MCF 10A (cell line): ENCODE results near the gene RND2. TPM values are rescaled to one million over a fixed set of nuclear protein-coding genes. Genes with fewer than 3 reads are reported as not detected.

Experiments
- BruUV-seq: library from RNA; stranded (reverse); fragments of 400-500 nt; replicated peaks from 2 replicates; lab custom pipeline; 2021; lab: Mats Ljungman, UMichigan
- CTCF ChIA-PET: fragments of 300-600 bp; sonication (Branson Sonifier 250); formaldehyde crosslinking; extraction: SDS; loops from one replicate; lab custom pipeline; 2021; ENCODE audit warnings: antibody characterized with exemption, inconsistent platforms; lab: Yijun Ruan, JAX
- POLR2A ChIA-PET: fragments of 300-600, 350-650 bp; sonication (Branson Sonifier 250); formaldehyde crosslinking; extraction: SDS; loops from one replicate; lab custom pipeline; 2020; ENCODE audit warnings: antibody characterized with exemption, inconsistent platforms; lab: Yijun Ruan, JAX
- DNase-seq: peaks from one replicate; pipeline ENCODE4 v3.0.0-alpha.2; 2018; ENCODE audit not compliant: unreplicated experiment
- H3K27ac Mint-ChIP-seq: one replicate; pipeline ENCODE4 v1.8.0; 2022; ENCODE audit warnings: mild to moderate bottlenecking, low read depth, mixed read lengths; ENCODE audit not compliant: unreplicated experiment
- H3K27me3 Mint-ChIP-seq: one replicate; pipeline ENCODE4 v1.8.0; 2022; ENCODE audit warnings: mixed read lengths; ENCODE audit not compliant: insufficient read depth, unreplicated experiment
- H3K36me3 Mint-ChIP-seq: one replicate; pipeline ENCODE4 v1.8.0; 2022; ENCODE audit warnings: mild to moderate bottlenecking, moderate library complexity, mixed read lengths; ENCODE audit not compliant: insufficient read depth, unreplicated experiment
- H3K4me1 Mint-ChIP-seq: one replicate; pipeline ENCODE4 v1.8.0; 2022; ENCODE audit warnings: mixed read lengths; ENCODE audit not compliant: insufficient read depth, unreplicated experiment
- H3K4me3 Mint-ChIP-seq: one replicate; pipeline ENCODE4 v1.8.0; 2022; ENCODE audit warnings: mild to moderate bottlenecking, moderate library complexity, mixed read lengths; ENCODE audit not compliant: unreplicated experiment
- H3K9me3 Mint-ChIP-seq: one replicate; pipeline ENCODE4 v1.8.0; 2022; ENCODE audit warnings: mixed read lengths; ENCODE audit not compliant: unreplicated experiment
- CTCF ChIP-seq: fragments of 200-600 bp; IDR thresholded peaks from one replicate; pipeline ENCODE4 v1.8.0; 2022; ENCODE audit warnings: antibody characterized with exemption, mild to moderate bottlenecking; ENCODE audit not compliant: unreplicated experiment
- intact Hi-C: fragments of 100-400 bp; cut with micrococcal nuclease; formaldehyde crosslinking; loops from 2 replicates; pipeline ENCODE4 v1.14.1; 2022
- total RNA-seq: library from RNA; stranded (reverse); gene quantifications from 2 replicates; pipeline ENCODE4 v1.2.3, GENCODE V29; 2022

RND2 gene
- total RNA-seq, 1 experiment from 2014 or later, result 0.16 TPM

- Mint-ChIP-seq H3K27ac (no peak overlapping the region), H3K36me3 (peaks cover 22% of the 10 kb centered on the region), H3K4me3 (no peak overlapping the region), H3K4me1 (peaks cover 6% of the 10 kb centered on the region), H3K27me3 (no peaks in the 10 kb centered on the region), H3K9me3 (no peaks in the 10 kb centered on the region)
- no peak for TF ChIP-seq CTCF
- intact Hi-C loops, result no loop called here
- ChIA-PET CTCF (interaction anchor here (0.6 kb wide), 1 partner anchor 13 kb away, joined by 4 read pairs; no protein-coding TSS in a partner anchor), POLR2A (interaction anchor here (0.7 to 4.1 kb wide), 4 partner anchors 10 to 574 kb away, joined by 3 to 25 read pairs (median 10); partner anchors contain the start of genes RPL27 and VAT1)
- BruUV-seq, result no TSS peak
- no peak for DNase-seq
These were observed 14.2 kb upstream of the RND2 start for GRCh38 chr17:43010667-43011308.

GRCh38 chr17:43011728-43012472, 13.1 kb upstream of the RND2 start:
- peaks cover 6% of the 10 kb centered on the region for H3K4me1 Mint-ChIP-seq
- H3K4me3 Mint-ChIP-seq, result no peak overlapping the region
- no peak for TF ChIP-seq CTCF
- no peaks in the 10 kb centered on the region for H3K9me3 Mint-ChIP-seq
- ChIA-PET CTCF (interaction anchor here (0.6 kb wide), 1 partner anchor 116 kb away, joined by 3 read pairs; no protein-coding TSS in a partner anchor), POLR2A (interaction anchor here (1.5 to 4.1 kb wide), 4 partner anchors 10 to 13 kb away, joined by 5 to 25 read pairs (median 10); partner anchors contain the start of genes RPL27 and VAT1)
- no peak overlapping the region for H3K27ac Mint-ChIP-seq
- no peak for DNase-seq
- intact Hi-C loops, result no loop called here
- no TSS peak for BruUV-seq
- H3K27me3 Mint-ChIP-seq, result no peaks in the 10 kb centered on the region
- peaks cover 31% of the 10 kb centered on the region for H3K36me3 Mint-ChIP-seq

GRCh38 chr17:43013296-43013695, 11.7 kb upstream of the RND2 start:
- no peak for DNase-seq
- H3K9me3 Mint-ChIP-seq, result no peaks in the 10 kb centered on the region
- CTCF ChIA-PET, result interaction anchor here (0.6 kb wide), 1 partner anchor 61 kb away, joined by 3 read pairs; no protein-coding TSS in a partner anchor
- no peak overlapping the region for H3K4me3 Mint-ChIP-seq
- peaks cover 36% of the 10 kb centered on the region for H3K36me3 Mint-ChIP-seq
- POLR2A ChIA-PET, result interaction anchor here (0.5 to 4.1 kb wide), 4 partner anchors 9 to 185 kb away, joined by 3 to 25 read pairs (median 4); partner anchors contain the start of genes RPL27 and VAT1
- H3K27ac Mint-ChIP-seq, result no peak overlapping the region
- intact Hi-C loops, result no loop called here
- H3K27me3 Mint-ChIP-seq, result no peaks in the 10 kb centered on the region
- no peak for TF ChIP-seq CTCF
- H3K4me1 Mint-ChIP-seq, result peaks cover 12% of the 10 kb centered on the region
- no TSS peak for BruUV-seq
